Activated T-cell treated with anti-CD3 and anti-CD28 coated beads for 48 hours (primary cell): Measurements from ENCODE around the gene SWI5.

Experiments
- DNase-seq: peaks from one replicate; pipeline ENCODE4 v3.0.0-alpha.2; 2020; ENCODE audit warnings: low read depth

Gene SWI5

DNA sequence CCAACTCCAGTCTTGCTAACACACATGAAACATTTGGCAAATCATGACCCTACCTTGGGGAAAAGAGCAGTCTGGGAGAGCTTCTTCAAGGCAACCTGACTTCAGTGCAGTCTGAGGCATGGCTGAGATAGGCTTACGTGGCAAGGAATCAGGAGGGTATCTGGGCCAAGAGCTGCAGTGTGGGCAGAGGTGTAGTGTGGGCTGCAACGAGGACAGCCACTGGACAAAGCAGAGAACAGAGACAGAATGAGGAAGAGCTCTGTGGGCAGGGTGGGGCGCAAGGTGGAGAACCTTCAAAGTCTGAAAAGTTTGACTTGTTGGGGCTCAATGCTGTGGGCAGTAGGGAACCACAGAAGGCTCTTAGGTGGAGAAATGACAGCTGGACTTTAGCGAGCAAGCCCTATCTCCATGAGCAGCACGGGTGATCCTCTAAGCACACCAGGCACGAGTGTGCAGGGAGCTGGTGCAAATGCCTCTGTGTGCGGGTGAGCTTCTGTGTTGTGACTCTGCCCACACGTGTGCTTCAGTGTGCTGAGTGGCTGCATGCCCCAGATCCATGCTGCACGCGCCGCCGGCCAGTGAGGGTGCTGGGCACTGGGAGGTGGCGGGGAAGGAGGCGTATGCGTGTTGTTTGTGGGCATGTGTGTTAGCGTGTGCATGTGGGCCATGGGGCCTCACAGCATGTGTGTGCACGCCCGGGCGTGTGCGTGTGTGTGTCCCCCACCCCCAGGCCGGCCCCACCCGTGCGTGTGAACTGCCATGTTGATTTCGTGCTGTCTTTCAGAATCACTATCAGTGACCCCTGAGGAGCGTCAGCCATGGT is 23.5 kb upstream of the SWI5 start:
- DNase-seq, result no peak

GRCh38 chr9:128253140-128253990 is 22.7 kb upstream of the SWI5 start:
- DNase-seq, result no peak

DNA sequence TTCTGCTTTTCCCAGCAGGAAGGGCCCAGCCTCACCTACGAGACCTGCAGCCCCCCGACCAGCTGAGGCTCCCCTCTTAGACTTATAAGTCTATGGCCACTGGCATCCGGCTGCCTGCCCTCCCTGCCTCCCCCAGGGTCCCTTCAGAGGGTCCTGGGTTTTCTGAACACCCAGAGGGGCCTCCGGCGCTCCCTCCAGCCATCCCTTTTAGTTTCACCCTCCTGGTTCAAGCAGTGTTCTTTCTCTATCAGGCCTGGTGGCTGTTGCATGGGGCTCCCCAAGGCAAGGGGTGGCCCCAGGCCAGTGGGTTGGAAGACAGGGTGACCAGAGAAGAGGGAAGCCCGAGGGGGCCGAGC is 22.1 kb upstream of the SWI5 start:
- no peak for DNase-seq

DNA sequence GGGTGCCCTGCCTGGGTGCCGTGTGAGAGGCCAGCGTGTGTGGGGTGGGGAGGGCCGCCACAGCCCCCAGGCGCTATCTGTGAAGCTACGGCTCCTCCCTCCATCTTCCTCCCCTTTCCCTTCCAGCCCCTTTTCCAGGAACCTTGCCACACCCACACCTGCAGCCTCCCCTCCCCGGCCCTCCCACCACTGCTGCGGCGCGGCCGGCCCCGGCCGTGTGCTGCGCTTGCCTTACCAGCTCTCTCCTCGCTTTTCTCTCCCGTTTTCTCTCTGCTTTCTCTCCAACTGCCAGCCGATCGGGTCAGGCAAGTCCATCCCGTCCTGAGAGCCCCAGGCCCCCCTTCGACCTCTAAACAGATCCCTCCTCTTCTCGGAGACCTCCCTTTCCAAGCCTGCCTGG is 21.7 kb upstream of the SWI5 start:
- no peak for DNase-seq

DNA sequence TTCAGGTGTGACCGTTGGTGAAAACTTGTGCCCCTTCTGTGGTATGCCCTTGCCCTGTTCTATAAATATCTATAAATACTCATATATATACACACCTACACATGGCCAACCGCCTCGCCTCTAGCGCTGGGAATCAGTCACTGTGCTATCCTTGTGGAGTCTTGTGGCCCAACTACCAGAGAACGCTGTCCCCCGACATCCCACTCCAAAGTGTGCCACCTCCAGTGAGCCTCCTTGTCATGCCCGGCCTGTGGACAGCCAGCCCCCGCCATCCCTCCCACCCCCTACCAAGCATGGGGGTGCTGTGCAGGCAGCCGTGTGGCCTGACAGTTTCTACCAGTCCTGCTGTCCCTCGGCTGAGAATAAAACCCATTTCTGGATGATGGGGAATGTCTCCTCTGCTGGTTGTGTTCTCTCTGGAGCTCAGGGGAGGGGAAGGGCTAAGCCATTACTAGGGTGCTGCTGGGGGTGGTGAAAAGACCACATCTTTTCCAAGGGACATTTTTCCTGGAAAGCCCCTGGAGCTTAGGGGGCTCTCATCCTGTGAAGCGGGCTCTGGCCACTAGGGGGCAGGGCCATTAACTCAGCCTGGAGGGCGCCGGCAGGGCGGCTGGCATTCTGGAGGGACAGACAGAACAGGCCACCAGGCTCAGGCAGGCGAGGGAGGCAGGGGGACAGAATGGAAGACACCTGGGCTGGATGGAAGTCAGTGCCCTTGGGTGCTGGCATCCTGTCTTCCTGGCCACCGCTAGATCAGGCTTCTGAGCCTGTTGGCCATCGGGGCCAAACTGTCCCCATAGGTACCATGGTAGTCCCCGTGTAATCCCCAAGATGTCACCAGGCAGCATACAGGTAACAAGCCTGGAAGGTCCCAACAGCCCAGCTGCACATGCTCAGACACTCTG is 21.0 kb upstream of the SWI5 start:
- DNase-seq, result peak; percentile 50

DNA sequence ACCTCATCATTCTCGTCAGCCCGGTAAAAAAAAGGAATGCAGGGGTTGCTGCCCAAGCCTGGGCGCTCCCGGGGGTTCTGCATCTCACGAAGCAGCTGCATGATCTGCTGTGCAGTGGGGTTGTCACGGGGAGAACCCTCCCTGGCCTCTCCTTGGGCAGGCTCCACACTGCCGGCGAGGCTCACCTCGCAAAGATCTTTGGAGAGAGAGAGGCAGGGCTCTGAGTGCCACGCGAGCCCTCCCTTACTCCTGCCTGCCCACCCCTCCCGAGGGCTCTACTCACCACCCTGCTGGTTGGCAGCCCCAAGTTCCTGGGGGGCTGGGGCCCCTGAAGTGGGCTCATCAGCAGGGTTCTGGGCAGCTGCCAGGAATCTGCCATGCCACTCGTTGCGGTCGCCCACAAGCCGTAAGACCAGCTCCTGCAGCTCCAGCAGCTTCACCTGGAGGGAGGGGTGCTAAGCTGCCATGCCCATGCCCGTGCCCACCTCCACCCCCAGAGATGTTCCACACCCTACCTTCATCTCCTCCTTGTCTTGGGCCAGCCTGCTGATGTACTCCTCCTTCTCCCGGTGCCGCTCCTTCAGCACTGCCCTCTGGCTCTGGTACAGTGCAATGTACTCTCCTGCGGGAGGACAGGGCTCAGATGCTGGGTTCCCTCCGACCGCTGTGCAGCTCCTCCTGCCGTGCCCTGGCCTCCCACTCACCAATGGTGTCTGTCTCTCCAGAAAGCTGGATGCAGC is 18.8 kb upstream of the SWI5 start:
- no peak for DNase-seq

DNA sequence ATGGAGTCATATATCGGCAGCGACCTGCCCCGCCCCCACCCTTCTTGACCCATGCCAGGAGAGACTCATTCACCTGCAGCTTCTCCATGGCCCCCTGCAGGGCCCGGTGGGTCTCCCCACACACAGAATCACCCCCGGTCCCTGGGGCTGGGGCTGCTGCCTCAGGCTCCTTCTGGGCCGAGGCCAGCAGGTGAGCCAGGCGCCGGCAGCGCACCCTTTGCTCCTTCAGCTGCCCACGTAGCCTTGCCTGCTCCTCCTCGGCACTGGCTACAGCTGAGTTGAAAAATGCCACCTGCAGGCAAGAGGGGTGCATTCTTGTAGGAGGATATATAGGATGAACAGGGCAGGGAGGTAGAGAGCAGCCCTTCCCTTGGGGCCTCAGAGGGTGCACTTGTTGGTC is 18.2 kb upstream of the SWI5 start:
- no peak for DNase-seq

DNA sequence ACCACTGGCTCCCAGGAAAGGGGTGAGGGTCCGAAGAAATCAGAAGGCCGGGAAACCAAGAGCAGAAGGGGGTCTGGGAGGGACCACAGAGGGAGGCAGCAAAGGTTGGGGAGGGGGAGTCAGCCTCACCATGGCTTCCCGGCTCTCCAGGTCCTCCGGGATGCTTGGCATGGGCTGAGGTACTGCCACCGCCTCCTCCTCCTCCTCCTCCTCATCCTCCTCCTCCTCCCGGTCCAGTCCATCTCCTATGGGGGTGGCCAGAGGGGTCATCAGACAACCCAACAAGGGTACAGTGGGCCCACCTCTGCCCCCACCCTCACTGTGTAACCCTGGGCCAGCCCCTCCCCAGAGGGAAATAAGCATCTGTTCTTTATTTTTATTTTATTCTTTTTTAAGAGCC is 17.8 kb upstream of the SWI5 start:
- no peak for DNase-seq

- no peak for DNase-seq
Observed at GRCh38 chr9:128259156-128259555, 16.9 kb upstream of the SWI5 start.

- DNase-seq, result no peak
Observed at GRCh38 chr9:128260340-128260739, 15.7 kb upstream of the SWI5 start.

DNA sequence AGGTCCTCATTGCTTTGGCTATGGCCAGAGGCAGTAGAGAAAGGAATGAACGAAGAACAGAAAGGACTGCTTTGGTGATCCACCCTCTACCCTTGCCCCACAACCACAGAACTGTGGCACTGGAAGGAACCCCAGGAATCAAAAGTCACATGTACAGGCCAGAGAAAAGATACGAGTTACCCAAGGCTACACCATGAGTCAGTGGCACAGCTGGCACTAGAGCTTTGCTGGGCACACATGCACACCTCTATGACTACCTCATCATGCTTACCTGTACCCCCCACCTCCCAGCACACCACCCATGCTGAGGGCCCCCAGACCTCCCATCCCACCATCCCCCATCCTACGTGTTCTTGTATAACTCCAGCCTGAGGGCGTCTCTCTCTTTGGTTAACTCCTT is 13.4 kb upstream of the SWI5 start:
- no peak for DNase-seq

- DNase-seq, result no peak
Observed at GRCh38 chr9:128265348-128265847, 10.7 kb upstream of the SWI5 start.

DNA sequence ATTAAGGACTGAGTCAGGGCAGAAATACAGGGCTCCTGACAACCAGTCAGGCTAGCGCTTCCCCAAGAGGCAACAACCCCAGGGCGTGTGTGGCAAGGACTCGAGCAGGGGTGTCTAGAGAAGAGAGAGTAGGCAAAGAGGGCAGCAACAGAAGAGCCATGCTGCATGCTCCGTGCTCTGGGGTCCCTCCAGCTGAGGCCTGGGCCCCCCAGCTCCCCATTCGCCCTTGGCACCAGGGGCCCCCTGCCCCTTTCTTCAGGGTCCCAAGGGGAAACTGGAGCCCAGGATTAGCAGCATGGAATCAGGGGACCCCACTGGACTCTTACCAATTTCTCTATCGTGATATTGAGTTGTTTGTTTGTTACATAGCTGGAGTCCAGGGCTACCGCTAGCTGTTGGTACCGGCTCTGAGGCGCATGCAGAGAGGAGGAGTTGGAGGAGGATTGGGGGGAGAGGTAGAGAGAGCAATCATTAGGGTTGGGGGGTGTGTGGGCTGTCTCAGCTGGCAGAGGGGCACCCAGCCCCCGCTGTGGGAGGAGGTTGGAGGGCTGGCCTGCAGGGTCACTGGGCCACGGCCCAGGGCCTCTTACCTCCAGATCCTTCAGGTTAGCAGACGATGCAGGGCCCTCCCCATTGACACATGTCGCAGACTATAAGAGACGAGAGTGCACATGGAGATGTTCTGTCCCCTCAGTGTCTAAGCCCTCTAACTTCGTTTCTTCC is 9.0 kb upstream of the SWI5 start:
- no peak for DNase-seq

DNA sequence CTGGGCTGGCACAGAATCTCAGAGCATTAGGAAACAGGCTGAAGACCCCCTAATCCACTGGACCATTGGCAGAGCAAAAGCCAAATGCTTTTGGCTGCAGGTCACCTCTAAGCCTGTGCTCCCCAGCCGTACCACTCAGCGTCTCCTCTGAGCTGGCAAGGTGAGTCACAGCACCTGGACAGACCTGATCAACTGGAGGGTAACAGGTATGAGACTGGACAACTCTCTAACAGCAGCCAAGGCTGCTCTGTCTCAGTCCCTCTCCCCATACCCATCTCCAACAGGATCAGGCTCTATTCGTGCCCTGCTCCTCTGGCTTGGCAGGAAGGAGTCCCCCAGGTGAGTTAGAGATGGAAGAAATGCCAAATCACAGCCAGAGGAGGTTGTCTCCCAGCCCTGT is 5.0 kb upstream of the SWI5 start:
- no peak for DNase-seq

DNA sequence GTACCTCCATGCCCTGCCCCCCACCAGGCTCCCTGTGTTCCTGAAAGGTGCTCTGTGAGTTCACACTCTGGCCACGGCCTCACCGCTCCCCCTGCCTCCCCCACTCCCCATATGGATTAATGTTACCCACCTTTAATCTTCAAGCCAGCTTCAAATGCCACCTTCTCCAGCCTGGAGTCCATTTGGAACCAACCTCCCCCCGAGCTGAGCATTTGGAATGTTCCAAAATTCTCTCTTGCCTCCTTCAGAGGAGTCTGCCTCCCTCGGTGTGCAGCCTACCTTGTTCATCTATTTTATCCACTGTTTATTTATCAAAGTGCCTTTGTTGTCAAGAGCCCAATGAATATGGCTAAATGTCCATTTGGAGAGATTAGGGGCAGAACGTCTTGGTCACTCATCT is 4.6 kb upstream of the SWI5 start:
- no peak for DNase-seq

DNA sequence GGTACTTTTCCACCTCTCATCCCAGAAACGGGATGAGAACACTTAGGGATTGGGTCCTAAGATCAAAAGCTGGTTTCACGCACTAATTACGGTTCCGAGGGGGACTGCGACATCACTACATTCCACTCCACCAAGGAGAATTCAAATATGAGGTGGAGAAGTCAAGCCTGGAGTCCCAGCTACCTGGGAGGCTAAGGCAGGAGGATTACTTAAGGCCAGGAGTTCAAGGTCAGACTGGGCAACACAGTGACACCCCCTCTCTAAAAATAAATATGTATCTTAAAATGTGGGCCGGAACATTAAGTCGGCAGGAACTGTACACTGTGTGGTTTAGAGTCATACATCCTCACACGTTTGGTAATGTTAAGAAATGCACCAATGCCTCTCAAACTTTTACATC is 1.8 kb upstream of the SWI5 start:
- no peak for DNase-seq

GRCh38 chr9:128275198-128276007 is 673 bp upstream of the SWI5 start, which contains the start of gene GOLGA2:
TSS of gene GOLGA2 (minus strand) at chr9:128276007. CDS start at chr9:128275976, 31 bp downstream.
- no peak for DNase-seq

- DNase-seq, result no peak
Observed at GRCh38 chr9:128276574-128277270, 646 bp downstream of the SWI5 start.
